Measurements from ENCODE around the gene CKAP5. TPM values are rescaled to one million over a fixed set of nuclear protein-coding genes. Genes with fewer than 3 reads are reported as not detected.
A peak's percentile ranks its signal among the peaks of the same experiment; 100 is the strongest.

Gene CKAP5
- total RNA-seq (ENCODE audit: insufficient read depth, low replicate concordance) = 31.5 TPM

DNA sequence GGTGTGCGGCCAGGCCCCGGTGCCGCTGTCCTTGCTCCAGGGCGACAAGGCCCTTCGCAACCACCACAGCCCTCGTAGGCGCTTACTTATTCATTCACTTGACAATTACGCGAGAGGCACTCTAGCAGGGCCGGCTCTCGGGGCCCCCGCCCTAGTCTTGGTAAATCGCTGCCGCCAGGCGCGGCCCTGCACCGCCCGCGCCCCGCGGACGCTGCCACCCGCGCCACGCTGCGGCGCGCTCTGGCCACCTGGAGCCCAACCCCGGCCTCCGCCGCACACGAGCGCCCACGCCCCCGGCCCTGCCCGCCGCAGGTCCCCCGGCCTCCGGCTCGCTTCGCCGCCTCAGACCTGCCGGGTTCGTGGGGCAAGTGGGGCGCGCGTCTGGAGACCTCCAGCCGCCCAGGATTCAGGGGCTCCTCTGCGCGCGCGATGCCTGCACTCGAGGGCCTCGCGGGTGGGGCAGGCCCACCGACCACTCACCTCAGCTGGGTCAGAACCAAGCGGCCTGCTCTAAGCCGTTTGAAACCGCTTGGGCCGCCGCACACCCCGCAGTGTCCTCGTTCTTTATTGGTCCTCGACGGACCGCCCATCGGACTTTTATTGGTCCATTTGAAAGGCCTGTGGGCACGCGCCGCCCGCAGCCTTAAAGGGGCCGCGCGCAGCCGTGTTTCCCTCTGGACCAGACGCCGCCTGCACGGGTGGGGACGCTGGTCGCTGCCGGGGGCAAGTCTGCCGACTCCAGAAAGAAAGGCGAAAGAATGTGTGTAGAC is at the start of gene CKAP5:
Gene CKAP5 (minus strand): TSS at position 541 of the 770 bp plus-strand sequence. CDS start 25,049 bp downstream, outside the sequence.
- peak; percentile 95 for DNase-seq (ENCODE audit: low spot score)

- DNase-seq (ENCODE audit: low spot score) = no peak
These were observed 49.7 kb upstream of the CKAP5 start for GRCh38 chr11:46895821-46896220.

GRCh38 chr11:46894961-46895360 is 48.9 kb upstream of the CKAP5 start:
- no peak for DNase-seq (ENCODE audit: low spot score)

- no peak for DNase-seq (ENCODE audit: low spot score)
These were observed 48.4 kb upstream of the CKAP5 start for GRCh38 chr11:46894506-46894905.

- DNase-seq (ENCODE audit: low spot score) = no peak
These were observed 46.8 kb upstream of the CKAP5 start for GRCh38 chr11:46892838-46893237.

- DNase-seq (ENCODE audit: low spot score) = no peak
These were observed 46.0 kb upstream of the CKAP5 start for GRCh38 chr11:46892109-46892508.

- DNase-seq (ENCODE audit: low spot score) = peak; percentile 16
These were observed 44.6 kb upstream of the CKAP5 start for GRCh38 chr11:46890665-46891064.

DNA sequence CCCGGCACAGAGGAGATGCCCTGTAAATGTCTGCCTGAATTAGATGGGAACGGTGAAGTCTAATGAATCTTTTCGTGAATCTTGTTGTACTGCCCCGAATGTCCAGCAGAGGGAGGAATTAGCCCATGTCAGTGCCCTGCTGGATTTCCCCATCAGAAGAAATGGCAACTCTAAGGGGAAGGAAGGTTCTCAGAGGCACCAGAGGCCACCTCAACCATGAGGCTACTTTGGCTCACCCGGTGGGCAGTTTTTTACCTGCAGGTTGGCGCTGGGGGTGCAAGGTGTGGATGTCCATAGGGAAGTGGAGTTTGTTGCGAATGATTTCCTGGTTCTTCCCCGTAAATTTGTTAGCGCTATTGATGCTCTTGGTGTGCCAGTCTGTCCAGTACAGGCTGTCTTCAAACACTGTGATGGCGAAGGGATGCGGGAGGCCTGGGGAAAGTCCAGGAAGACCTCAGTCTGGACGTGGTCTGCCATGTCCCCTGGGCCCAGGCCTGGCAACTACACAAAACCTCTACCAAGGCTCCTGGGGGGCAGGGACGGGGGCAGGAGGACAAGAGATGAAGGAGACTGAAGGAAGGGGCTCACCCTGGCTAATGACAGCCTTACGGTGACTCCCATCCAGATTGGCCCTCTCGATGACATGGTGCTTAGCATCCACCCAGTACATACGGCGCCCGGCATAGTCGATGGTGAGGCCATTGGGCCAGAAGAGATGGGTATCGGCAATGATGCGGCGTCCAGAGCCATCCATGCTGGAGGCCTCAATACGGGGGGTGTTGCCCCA is 43.8 kb upstream of the CKAP5 start:
- DNase-seq (ENCODE audit: low spot score) = peak; percentile 76

- DNase-seq (ENCODE audit: low spot score) = no peak
These were observed 43.2 kb upstream of the CKAP5 start for GRCh38 chr11:46889251-46889650.

GRCh38 chr11:46888636-46889035 is 42.6 kb upstream of the CKAP5 start:
- no peak for DNase-seq (ENCODE audit: low spot score)

DNA sequence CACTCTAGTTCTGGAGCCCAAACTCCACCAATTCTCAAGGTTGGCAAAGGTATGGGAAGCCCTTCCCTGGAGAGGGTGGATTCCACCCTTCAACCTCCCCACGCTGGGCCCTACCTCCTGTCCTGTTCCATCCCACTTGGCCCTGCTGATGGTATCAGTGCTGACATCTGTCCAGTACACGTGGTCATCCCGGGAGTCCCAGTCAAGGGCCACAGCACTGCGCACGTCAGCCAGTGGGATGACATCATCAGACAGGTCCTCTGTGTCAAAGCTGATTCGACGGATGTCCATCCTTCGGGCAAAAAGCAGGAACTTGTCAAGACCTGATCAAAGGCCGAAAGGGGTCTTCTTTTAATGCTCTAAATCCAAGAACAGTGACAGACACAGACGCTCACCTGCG is 40.1 kb upstream of the CKAP5 start:
- DNase-seq (ENCODE audit: low spot score) = no peak

DNA sequence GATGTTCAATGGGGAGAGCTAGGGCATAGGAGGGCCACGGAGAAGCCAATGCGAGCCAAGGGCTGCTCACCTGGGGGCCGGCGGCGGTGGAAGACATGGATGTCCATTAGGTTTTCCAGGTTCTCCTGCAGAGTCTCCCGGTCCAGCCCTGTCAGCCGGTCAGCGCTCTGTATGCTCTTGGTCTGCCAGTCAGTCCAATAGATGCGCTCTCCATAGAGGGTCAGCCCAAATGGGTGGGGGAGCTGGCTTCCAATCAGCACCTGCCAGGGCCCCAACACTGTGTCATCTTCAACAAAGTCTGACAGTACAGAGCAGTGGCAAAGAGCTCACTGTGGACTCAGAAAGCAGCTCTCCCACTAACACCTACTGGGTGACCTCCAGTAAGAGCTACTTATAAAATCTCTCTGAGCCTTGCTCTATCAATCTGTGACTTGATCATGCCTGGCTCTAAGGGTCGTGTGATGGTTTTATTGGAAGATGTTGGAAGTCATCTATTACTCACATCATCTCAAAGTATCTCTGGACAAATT is 33.0 kb upstream of the CKAP5 start:
- DNase-seq (ENCODE audit: low spot score) = no peak

GRCh38 chr11:46877580-46877979 is 31.5 kb upstream of the CKAP5 start:
- no peak for DNase-seq (ENCODE audit: low spot score)

- no peak for DNase-seq (ENCODE audit: low spot score)
These were observed 30.4 kb upstream of the CKAP5 start for GRCh38 chr11:46876471-46876870.

GRCh38 chr11:46874586-46874985 is 28.5 kb upstream of the CKAP5 start:
- DNase-seq (ENCODE audit: low spot score) = no peak

DNA sequence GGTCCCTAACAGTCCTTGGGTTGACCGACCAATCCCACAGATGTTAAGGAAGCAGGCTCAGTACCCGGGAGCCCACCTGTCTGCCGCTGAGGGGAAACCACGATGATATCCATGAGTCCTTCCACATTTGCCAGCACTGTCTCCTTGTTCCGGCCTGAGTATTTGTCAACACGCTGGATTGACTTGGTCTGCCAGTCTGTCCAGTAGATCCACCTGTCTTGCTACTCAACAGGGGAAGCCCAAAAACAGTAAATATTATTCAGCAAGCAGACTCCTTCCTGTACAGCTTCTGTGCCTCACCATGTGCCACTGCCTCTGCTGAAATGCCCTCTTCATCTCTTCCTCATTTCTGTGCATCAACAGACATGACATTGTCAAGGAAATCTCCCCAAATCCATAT is 22.8 kb upstream of the CKAP5 start:
- DNase-seq (ENCODE audit: low spot score) = no peak

DNA sequence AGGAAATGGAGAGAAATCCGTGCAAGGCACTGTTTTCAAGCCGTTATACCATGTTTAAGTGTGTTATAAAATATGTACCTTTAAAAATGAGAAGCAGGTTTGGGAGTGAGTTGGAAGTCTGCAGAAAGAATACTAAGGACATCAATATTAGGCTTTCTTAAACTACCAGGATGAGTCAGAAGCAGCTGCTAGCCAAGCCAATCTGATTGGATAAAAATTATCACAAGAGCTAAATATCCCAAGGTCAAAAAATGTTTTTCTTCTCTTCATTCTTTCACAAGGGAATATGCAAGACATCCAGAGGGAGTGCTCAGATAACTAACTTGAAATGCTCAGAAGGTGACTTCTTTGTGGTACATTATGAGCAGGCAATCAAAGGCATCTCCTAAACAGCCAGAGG is 19.3 kb upstream of the CKAP5 start:
- DNase-seq (ENCODE audit: low spot score) = peak; percentile 37

DNA sequence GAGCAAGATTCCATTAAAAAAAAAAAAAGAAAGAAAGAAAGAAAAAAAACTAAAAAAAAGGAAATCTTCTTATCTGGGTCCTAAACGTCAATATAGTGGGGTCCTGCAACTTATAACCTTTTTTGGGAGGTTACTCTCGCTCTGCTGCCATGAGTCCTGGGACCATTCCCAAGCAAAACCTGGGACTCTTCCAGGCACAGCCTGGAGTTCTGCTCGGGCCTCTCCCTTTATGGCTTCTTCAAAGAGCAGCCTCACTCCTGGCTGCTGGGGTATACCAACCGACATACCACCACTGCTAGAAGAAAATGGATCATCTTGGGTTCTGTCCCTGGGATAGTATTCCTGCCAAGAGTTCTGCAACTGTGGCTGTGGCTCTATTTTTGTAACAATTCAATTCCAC is 14.1 kb upstream of the CKAP5 start:
- no peak for DNase-seq (ENCODE audit: low spot score)

DNA sequence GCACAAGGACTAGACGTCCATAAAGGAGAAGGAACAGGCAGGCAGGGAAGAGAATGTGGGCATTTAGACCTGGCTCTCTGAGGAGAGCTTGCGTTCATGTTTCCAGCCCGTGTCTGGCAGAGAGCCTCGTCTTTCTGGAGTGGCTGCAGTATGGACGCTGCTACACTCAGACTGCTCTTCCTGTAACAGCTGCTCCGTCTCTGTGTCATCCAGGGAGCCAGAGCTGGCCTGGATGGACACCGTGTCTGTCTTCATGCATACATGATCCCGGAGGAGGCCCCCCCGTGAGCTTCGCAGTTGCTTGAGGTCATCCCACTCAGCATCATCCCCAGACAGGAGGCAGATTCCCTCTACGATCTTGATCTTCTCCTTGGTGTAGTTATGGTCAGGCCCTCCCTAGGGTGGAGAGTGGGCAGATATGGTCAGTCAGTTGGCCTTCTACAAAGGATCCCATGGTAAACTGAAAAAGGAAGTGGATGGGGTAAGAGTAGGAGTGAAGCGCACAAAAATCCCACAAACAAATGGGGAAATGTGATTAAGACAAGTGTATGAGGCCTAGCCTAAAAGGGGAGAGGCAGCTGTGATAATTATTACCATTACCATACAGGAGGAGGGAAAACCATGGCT is 13.0 kb upstream of the CKAP5 start:
- no peak for DNase-seq (ENCODE audit: low spot score)

DNA sequence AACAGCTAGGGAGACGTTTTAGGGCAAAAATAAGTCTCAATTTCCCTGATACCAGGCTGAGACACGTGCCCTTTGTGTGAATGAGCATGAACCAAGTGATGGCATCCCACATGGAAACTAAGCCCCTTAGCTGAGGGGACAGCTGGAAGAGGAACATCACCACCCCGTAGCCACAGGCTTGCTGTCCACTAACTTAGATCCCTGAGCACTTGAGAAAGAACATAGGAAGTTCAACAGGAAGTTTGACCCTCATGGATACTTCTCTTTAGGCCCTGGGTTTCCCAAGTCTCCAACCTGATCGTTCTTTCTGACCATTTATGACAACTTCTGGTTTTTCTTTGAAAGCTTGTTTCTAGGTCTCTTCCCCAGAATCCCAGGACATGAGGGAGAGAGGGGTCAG is 11.6 kb upstream of the CKAP5 start:
- no peak for DNase-seq (ENCODE audit: low spot score)

DNA sequence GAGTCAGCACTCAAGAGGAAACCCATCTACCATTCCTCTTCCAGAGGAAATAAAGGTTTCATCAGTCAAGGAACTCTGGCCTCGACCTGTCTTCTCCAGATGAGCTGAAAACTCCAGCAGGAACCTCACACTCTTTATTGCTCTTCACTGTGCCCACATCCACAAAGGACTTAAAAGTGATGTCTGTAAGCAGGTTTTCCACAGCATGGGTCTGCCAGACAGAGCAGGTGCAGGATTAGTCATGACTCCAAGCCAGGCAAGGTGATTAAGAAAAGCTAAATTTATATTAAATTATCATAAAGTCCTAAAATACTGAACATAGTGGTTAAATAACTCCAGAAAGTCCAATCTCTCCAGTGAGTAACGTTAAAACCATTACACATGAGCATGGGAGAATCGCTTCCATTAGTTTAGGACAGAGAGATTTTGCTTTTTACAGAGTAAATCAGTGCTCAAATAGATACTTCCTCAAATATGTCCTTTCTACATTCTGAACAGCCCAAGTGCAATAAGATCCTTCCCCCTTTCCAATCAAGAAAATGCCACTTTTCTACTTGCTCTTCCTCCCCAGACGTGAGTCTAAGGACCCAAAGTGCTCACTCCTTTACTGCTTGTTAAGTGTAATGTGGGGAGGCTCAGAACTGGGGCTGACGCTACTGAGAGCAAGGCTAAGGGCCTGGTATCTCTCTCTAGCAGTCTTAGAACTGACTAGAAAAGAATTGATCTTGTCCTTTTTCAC is 10.7 kb upstream of the CKAP5 start:
- DNase-seq (ENCODE audit: low spot score) = no peak

DNA sequence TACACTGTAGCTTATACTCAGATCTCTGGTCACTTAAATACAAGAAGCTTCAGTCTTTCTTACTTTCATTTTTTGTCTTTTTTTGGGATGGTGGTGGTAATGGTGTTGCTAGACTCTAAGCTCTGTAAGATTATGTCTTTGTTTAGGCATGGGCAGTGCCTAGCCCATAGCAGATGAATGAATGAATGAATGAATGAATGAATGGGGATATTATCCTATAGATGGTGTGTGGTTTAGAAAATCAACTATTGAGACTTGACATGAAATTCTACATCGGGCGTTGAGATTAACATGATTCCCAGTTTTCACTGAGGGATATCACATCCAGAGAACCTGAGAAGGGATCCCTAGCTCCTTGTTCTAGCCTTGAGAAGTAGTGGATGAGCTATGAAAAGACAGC is 9.8 kb upstream of the CKAP5 start:
- no peak for DNase-seq (ENCODE audit: low spot score)
